ENCODE data around the gene GSTP1. TPM values are rescaled to one million over a fixed set of nuclear protein-coding genes. Genes with fewer than 3 reads are reported as not detected.

The GSTP1 gene
- polyA plus RNA-seq, 1 donor (not counting 4 experiments of a cell fraction or from before 2014, with no cell fraction given): 1,575 TPM

- TF ChIP-seq CTCF (optimal IDR thresholded peaks at IDR 0.05 in 1 of 3, IDR thresholded peaks at IDR 0.05 in 1 of 3, conservative IDR thresholded peaks at IDR 0.05 in 1 of 3; ENCODE audit: extremely low read depth in 1 of 3, insufficient read depth in 2 of 3, low read length in 3 of 3): no peak
- no peak for TF ChIP-seq EZH2 (IDR thresholded peaks at IDR 0.05; ENCODE audit: low read length)
These were observed 15.5 kb downstream of the GSTP1 start for GRCh38 chr11:67599149-67599548.

GRCh38 chr11:67600324-67601029 lies 16.9 kb downstream of the GSTP1 start:
- H3K36me3 ChIP-seq (ENCODE audit: control insufficient read depth in 2 of 2, extremely low read depth in 1 of 2, insufficient read depth in 2 of 2, low read length in 2 of 2): no peaks in the 10 kb centered on the region
- no peak overlapping the region for H3K27ac ChIP-seq (ENCODE audit: control insufficient read depth, insufficient read depth, low read length)
- no peak overlapping the region for H2AFZ ChIP-seq (ENCODE audit: control insufficient read depth, low read length)
- dilution Hi-C loops (cut with MboI; ENCODE audit: extremely low pct_ligation_motif_present, low sequenced_read_pairs): no loop called here
- TF ChIP-seq CTCF (optimal IDR thresholded peaks at IDR 0.05 in 1 of 3, IDR thresholded peaks at IDR 0.05 in 1 of 3, conservative IDR thresholded peaks at IDR 0.05 in 1 of 3; ENCODE audit: extremely low read depth in 1 of 3, insufficient read depth in 2 of 3, low read length in 3 of 3) (no peak), EZH2 (IDR thresholded peaks at IDR 0.05; ENCODE audit: low read length) (no peak)
- no peaks in the 10 kb centered on the region for H3K79me2 ChIP-seq (ENCODE audit: control insufficient read depth, insufficient read depth, low read length)
- H3K27me3 ChIP-seq (ENCODE audit: control insufficient read depth, extremely low read depth, insufficient read depth, low read length): no peaks in the 10 kb centered on the region
- no peak for DNase-seq (ENCODE audit: low read depth, low spot score)
- no peaks in the 10 kb centered on the region for H3K4me1 ChIP-seq (ENCODE audit: control insufficient read depth, extremely low read depth, insufficient read depth, low read length)
- no peak for FAIRE-seq
- no peaks in the 10 kb centered on the region for H4K20me1 ChIP-seq (ENCODE audit: control insufficient read depth, extremely low read depth, insufficient read depth, low read length)
- H3K9me1 ChIP-seq (ENCODE audit: control insufficient read depth, extremely low read depth, insufficient read depth, low read length): no peaks in the 10 kb centered on the region
- H3K9ac ChIP-seq (ENCODE audit: control insufficient read depth, extremely low read depth, insufficient read depth, low read length): no peak overlapping the region
- H3K4me3 ChIP-seq (ENCODE audit: control insufficient read depth in 2 of 3, extremely low read depth in 1 of 3, insufficient read depth in 2 of 3, low read depth in 1 of 3, low read length in 3 of 3): no peak overlapping the region
- no peaks in the 10 kb centered on the region for H3K9me3 ChIP-seq (ENCODE audit: control insufficient read depth, low read depth, low read length)
- H3K4me2 ChIP-seq (ENCODE audit: control insufficient read depth, extremely low read depth, insufficient read depth, low read depth, low read length): no peak overlapping the region

More at GRCh38 chr11:67599149-67599548, 15.5 kb downstream of the GSTP1 start:
- Histone ChIP-seq H3K9me3 (ENCODE audit: control insufficient read depth, low read depth, low read length) (no peaks in the 10 kb centered on the region), H2AFZ (ENCODE audit: control insufficient read depth, low read length) (no peak overlapping the region), H4K20me1 (ENCODE audit: control insufficient read depth, extremely low read depth, insufficient read depth, low read length) (no peaks in the 10 kb centered on the region), H3K9me1 (ENCODE audit: control insufficient read depth, extremely low read depth, insufficient read depth, low read length) (no peaks in the 10 kb centered on the region), H3K4me3 (ENCODE audit: control insufficient read depth in 2 of 3, extremely low read depth in 1 of 3, insufficient read depth in 2 of 3, low read depth in 1 of 3, low read length in 3 of 3) (no peak overlapping the region), H3K4me1 (ENCODE audit: control insufficient read depth, extremely low read depth, insufficient read depth, low read length) (no peaks in the 10 kb centered on the region), H3K9ac (ENCODE audit: control insufficient read depth, extremely low read depth, insufficient read depth, low read length) (no peak overlapping the region), H3K4me2 (ENCODE audit: control insufficient read depth, extremely low read depth, insufficient read depth, low read depth, low read length) (no peak overlapping the region), H3K79me2 (ENCODE audit: control insufficient read depth, insufficient read depth, low read length) (no peaks in the 10 kb centered on the region), H3K27me3 (ENCODE audit: control insufficient read depth, extremely low read depth, insufficient read depth, low read length) (no peaks in the 10 kb centered on the region), H3K36me3 (ENCODE audit: control insufficient read depth in 2 of 2, extremely low read depth in 1 of 2, insufficient read depth in 2 of 2, low read length in 2 of 2) (no peaks in the 10 kb centered on the region), H3K27ac (ENCODE audit: control insufficient read depth, insufficient read depth, low read length) (no peak overlapping the region)
- dilution Hi-C loops (cut with MboI; ENCODE audit: extremely low pct_ligation_motif_present, low sequenced_read_pairs): no loop called here
- no peak for FAIRE-seq
- DNase-seq (ENCODE audit: low read depth, low spot score): no peak

Measured in keratinocyte (primary cell).